Liver (tissue), 3 donors: ENCODE data around the gene OTUD5.

Experiments
- GABPA ChIP-seq, 2 donors: IDR thresholded peaks in 1 of 2; conservative IDR thresholded peaks in 1 of 2; 2 replicates each; pipeline ENCODE4 v1.6.1; 2016; ENCODE audit warnings: antibody characterized with exemption in 2 of 2, mild to moderate bottlenecking in 1 of 2, moderate library complexity in 1 of 2
- RAD21 ChIP-seq, 2 donors: IDR thresholded peaks; 2 replicates each; pipeline ENCODE4 v1.6.1; 2016; ENCODE audit warnings: antibody characterized with exemption in 2 of 2, mild to moderate bottlenecking in 2 of 2
- SP1 ChIP-seq: IDR thresholded peaks from 2 replicates; pipeline ENCODE4 v1.6.1; 2018; ENCODE audit warnings: antibody characterized with exemption, mild to moderate bottlenecking
- YY1 ChIP-seq: IDR thresholded peaks from 2 replicates; pipeline ENCODE4 v1.6.1; 2016; ENCODE audit warnings: antibody characterized with exemption, mild to moderate bottlenecking
- TF ChIP-seq, protein P1 (sequence below): IDR thresholded peaks from 2 replicates; pipeline ENCODE4 v1.6.1; 2016; ENCODE audit warnings: antibody characterized with exemption
- TF ChIP-seq, protein P2 (sequence below): fragments of 150-350 bp; IDR thresholded peaks from 2 replicates; pipeline ENCODE4 v1.5.1; 2017; ENCODE audit warnings: improper control_type of control experiment, low read depth, low read length; ENCODE audit not compliant: missing input control
- TF ChIP-seq, protein P3 (sequence below): IDR thresholded peaks from 2 replicates; pipeline ENCODE4 v1.6.1; 2016; ENCODE audit warnings: antibody characterized with exemption, mild to moderate bottlenecking
- donor health status: healthy.
- donor health status: healthy.

DNA sequence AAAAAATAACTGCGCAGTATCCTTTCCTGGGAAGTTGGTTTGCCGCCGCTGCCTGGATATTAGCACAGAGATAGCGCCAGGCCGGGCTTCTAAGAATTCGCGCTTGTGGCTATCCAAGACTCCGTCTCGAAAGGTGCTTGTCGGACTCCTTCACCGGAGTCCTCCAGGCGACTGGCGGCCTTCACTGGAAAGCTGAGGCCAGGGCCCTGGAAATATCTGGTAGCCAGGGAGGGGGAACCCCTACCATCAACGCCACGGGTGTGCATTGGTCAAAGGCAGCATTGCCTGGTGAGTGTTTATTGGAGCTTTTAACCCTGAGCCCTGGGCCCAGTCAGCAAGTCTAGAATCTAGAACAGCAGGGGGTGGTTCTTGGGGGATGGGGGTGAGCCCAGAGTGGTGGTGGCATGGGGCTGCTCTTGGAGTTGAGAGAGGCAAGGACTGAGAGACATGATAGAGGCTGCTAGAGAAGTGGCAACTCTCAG is 38.0 kb downstream of the OTUD5 start:
- TF ChIP-seq, protein P1, sequence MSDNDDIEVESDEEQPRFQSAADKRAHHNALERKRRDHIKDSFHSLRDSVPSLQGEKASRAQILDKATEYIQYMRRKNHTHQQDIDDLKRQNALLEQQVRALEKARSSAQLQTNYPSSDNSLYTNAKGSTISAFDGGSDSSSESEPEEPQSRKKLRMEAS = no peak
- TF ChIP-seq, protein P2, sequence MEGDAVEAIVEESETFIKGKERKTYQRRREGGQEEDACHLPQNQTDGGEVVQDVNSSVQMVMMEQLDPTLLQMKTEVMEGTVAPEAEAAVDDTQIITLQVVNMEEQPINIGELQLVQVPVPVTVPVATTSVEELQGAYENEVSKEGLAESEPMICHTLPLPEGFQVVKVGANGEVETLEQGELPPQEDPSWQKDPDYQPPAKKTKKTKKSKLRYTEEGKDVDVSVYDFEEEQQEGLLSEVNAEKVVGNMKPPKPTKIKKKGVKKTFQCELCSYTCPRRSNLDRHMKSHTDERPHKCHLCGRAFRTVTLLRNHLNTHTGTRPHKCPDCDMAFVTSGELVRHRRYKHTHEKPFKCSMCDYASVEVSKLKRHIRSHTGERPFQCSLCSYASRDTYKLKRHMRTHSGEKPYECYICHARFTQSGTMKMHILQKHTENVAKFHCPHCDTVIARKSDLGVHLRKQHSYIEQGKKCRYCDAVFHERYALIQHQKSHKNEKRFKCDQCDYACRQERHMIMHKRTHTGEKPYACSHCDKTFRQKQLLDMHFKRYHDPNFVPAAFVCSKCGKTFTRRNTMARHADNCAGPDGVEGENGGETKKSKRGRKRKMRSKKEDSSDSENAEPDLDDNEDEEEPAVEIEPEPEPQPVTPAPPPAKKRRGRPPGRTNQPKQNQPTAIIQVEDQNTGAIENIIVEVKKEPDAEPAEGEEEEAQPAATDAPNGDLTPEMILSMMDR = no peak
- no peak for TF ChIP-seq SP1
- TF ChIP-seq, protein P3, sequence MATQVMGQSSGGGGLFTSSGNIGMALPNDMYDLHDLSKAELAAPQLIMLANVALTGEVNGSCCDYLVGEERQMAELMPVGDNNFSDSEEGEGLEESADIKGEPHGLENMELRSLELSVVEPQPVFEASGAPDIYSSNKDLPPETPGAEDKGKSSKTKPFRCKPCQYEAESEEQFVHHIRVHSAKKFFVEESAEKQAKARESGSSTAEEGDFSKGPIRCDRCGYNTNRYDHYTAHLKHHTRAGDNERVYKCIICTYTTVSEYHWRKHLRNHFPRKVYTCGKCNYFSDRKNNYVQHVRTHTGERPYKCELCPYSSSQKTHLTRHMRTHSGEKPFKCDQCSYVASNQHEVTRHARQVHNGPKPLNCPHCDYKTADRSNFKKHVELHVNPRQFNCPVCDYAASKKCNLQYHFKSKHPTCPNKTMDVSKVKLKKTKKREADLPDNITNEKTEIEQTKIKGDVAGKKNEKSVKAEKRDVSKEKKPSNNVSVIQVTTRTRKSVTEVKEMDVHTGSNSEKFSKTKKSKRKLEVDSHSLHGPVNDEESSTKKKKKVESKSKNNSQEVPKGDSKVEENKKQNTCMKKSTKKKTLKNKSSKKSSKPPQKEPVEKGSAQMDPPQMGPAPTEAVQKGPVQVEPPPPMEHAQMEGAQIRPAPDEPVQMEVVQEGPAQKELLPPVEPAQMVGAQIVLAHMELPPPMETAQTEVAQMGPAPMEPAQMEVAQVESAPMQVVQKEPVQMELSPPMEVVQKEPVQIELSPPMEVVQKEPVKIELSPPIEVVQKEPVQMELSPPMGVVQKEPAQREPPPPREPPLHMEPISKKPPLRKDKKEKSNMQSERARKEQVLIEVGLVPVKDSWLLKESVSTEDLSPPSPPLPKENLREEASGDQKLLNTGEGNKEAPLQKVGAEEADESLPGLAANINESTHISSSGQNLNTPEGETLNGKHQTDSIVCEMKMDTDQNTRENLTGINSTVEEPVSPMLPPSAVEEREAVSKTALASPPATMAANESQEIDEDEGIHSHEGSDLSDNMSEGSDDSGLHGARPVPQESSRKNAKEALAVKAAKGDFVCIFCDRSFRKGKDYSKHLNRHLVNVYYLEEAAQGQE = no peak
- no peak for TF ChIP-seq GABPA (IDR thresholded peaks at IDR 0.05 in 1 of 2, conservative IDR thresholded peaks at IDR 0.05 in 1 of 2)
- no peak for TF ChIP-seq YY1
- TF ChIP-seq RAD21 (IDR thresholded peaks at IDR 0.05) = no peak
